Measurements from ENCODE around the gene DAB2IP.

- TF ChIP-seq CTCF (conservative IDR thresholded peaks at IDR 0.05): no peak
- no peak for TF ChIP-seq ZFX (IDR thresholded peaks at IDR 0.05)
These were observed 103.4 kb downstream of the DAB2IP start for GRCh38 chr9:121754655-121755436.
